Endodermal cell (in vitro differentiated cells): ENCODE measurements around the gene TINCR. TPM values are rescaled to one million over a fixed set of nuclear protein-coding genes. Genes with fewer than 3 reads are reported as not detected.

Source experiments
- DNase-seq: peaks from one replicate; pipeline ENCODE4 v3.0.0-alpha.2; 2017
- H3K27ac ChIP-seq: 2 replicates; pipeline ENCODE4 v1.5.1; 2013; ENCODE audit warnings: mild to moderate bottlenecking, low read depth, low read length, moderate library complexity
- H3K27me3 ChIP-seq: 2 replicates; pipeline ENCODE4 v1.6.1; 2013; ENCODE audit warnings: mild to moderate bottlenecking, low read length, moderate library complexity; ENCODE audit not compliant: insufficient read depth, control insufficient read depth, poor library complexity, severe bottlenecking
- H3K36me3 ChIP-seq: 2 replicates; pipeline ENCODE4 v1.7.0; 2013; ENCODE audit warnings: mild to moderate bottlenecking, low read length, moderate library complexity; ENCODE audit not compliant: control insufficient read depth, insufficient read depth
- H3K4me1 ChIP-seq: one replicate; pipeline ENCODE4 v1.7.0; 2013; ENCODE audit warnings: low read length; ENCODE audit not compliant: control insufficient read depth, insufficient read depth
- H3K4me3 ChIP-seq: 2 replicates; pipeline ENCODE4 v1.5.1; 2013; ENCODE audit warnings: mild to moderate bottlenecking, low read length, moderate library complexity
- H3K9ac ChIP-seq: 2 replicates; pipeline ENCODE4 v1.6.1; 2013; ENCODE audit warnings: mild to moderate bottlenecking, low read length, moderate library complexity; ENCODE audit not compliant: poor library complexity, severe bottlenecking; ENCODE audit errors: extremely low read depth
- H3K9me3 ChIP-seq: 2 replicates; pipeline ENCODE4 v1.6.1; 2013; ENCODE audit warnings: mild to moderate bottlenecking, low read length, moderate library complexity; ENCODE audit not compliant: control insufficient read depth
- H3K27ac Mint-ChIP-seq: 2 replicates; pipeline ENCODE4 v1.8.0; 2020; ENCODE audit warnings: mixed read lengths
- H3K27me3 Mint-ChIP-seq: 2 replicates; pipeline ENCODE4 v1.8.0; 2021; ENCODE audit warnings: mild to moderate bottlenecking, mixed read lengths; ENCODE audit not compliant: insufficient read depth
- H3K36me3 Mint-ChIP-seq: 2 replicates; pipeline ENCODE4 v1.8.0; 2020; ENCODE audit warnings: low read depth, mixed read lengths
- H3K4me1 Mint-ChIP-seq: 2 replicates; pipeline ENCODE4 v1.8.0; 2020; ENCODE audit warnings: mixed read lengths
- H3K4me3 Mint-ChIP-seq: 2 replicates; pipeline ENCODE4 v1.8.0; 2020; ENCODE audit warnings: mild to moderate bottlenecking, moderate library complexity, mixed read lengths
- H3K9me3 Mint-ChIP-seq: 2 replicates; pipeline ENCODE4 v1.8.0; 2020; ENCODE audit warnings: mild to moderate bottlenecking, mixed read lengths
- WGBS, 2 experiments: methylation state at CpG; one replicate each; pipeline versions ENCODE4 v1.1.5 to v1.1.7; 2013; ENCODE audit warnings: missing lambda C conversion rate in 2 of 2, mixed read lengths in 1 of 2; ENCODE audit not compliant: insufficient coverage in 1 of 2, insufficient read length in 1 of 2; 5-methylcytosine and 5-hydroxymethylcytosine counted together
- total RNA-seq, 2 donors: library from RNA; stranded (reverse); fragmentation: NEBNext Ultra II Directional in 1 of 2; extraction: Animal tissue kit (Norgen Biotek cat#: 25700) in 1 of 2; gene quantifications; 2 replicates in 1 of 2; 3 replicates in 1 of 2; pipeline ENCODE4 v1.2.1, GENCODE V29; 2021
- TF ChIP-seq, protein P1 (sequence below): fragments of 200-600 bp; sonication (generic); conservative IDR thresholded peaks from 2 replicates; pipeline ENCODE4 v1.5.0; 2021; ENCODE audit warnings: antibody characterized with exemption, mild to moderate bottlenecking

The TINCR gene
- total RNA-seq, 2 donors from 2014 or later = 0.53 to 1.2 TPM

DNA sequence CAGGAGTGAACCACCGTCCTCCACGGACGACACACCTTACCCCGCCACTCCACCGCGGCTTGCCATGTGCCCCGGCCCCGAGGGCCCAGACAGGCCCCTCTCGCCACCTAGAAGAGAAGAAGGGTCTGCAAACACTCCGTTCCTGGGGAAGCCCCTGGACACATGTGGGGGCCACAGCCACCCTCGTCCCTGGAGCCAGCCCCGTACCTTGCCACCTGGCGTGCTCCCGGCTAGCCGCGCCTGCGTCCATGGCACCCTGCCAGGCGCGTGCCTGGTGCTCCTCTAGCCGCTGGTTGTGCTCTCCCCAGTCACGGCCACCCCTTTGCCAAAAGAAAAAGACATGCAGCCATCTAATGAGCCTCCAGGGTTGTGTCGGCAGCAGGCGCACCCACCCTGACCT, 19.9 kb upstream of the TINCR start:
- Histone ChIP-seq H3K4me3 (no peak overlapping the region), H3K4me1 (peaks cover 13% of the 10 kb centered on the region), H3K27me3 (no peaks in the 10 kb centered on the region), H3K9ac (no peak overlapping the region), H3K9me3 (no peaks in the 10 kb centered on the region), H3K36me3 (peaks cover 48% of the 10 kb centered on the region), H3K27ac (no peak overlapping the region)
- no peak overlapping the region for H3K27ac Mint-ChIP-seq
- DNase-seq = no peak
- WGBS, 2 experiments = 96 to 97% methylated on average over 13 to 23 of the region's 23 CpGs
- TF ChIP-seq, protein P1, sequence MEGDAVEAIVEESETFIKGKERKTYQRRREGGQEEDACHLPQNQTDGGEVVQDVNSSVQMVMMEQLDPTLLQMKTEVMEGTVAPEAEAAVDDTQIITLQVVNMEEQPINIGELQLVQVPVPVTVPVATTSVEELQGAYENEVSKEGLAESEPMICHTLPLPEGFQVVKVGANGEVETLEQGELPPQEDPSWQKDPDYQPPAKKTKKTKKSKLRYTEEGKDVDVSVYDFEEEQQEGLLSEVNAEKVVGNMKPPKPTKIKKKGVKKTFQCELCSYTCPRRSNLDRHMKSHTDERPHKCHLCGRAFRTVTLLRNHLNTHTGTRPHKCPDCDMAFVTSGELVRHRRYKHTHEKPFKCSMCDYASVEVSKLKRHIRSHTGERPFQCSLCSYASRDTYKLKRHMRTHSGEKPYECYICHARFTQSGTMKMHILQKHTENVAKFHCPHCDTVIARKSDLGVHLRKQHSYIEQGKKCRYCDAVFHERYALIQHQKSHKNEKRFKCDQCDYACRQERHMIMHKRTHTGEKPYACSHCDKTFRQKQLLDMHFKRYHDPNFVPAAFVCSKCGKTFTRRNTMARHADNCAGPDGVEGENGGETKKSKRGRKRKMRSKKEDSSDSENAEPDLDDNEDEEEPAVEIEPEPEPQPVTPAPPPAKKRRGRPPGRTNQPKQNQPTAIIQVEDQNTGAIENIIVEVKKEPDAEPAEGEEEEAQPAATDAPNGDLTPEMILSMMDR = no peak
- H3K27me3 Mint-ChIP-seq = no peaks in the 10 kb centered on the region
- no peak overlapping the region for H3K4me3 Mint-ChIP-seq
- peaks cover 26% of the 10 kb centered on the region for H3K4me1 Mint-ChIP-seq
- no peaks in the 10 kb centered on the region for H3K9me3 Mint-ChIP-seq
- H3K36me3 Mint-ChIP-seq = peaks cover 51% of the 10 kb centered on the region

DNA sequence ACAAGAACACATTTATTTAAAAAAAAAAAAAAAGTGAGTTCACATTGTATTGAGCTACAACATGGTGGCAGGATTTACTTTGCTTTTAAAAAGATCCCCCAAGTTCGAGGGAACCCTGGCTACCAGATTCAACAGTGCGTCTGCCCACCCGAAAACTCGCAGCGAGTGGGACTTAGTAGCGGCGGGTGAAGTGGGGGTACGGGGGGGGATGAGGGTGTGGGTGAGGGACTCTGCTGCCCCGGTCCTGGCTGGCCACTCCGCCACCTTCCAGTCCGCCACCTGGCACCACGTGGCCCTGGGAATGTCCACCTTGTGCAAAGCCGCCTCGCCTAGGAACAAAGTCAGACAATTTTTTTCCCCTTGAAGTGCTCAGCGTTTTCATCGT, 19.3 kb upstream of the TINCR start:
- no peak overlapping the region for H3K4me3 ChIP-seq
- H3K9ac ChIP-seq = no peak overlapping the region
- H3K27me3 ChIP-seq = no peaks in the 10 kb centered on the region
- peaks cover 42% of the 10 kb centered on the region for H3K36me3 ChIP-seq
- Mint-ChIP-seq H3K9me3 (no peaks in the 10 kb centered on the region), H3K36me3 (peaks cover 45% of the 10 kb centered on the region), H3K4me3 (no peak overlapping the region), H3K27me3 (no peaks in the 10 kb centered on the region), H3K27ac (no peak overlapping the region), H3K4me1 (peaks cover 27% of the 10 kb centered on the region)
- TF ChIP-seq, protein P1 = no peak
- H3K9me3 ChIP-seq = no peaks in the 10 kb centered on the region
- WGBS, 2 experiments = 94 to 96% methylated on average over 14 to 15 of the region's 16 CpGs
- H3K4me1 ChIP-seq = peaks cover 13% of the 10 kb centered on the region
- DNase-seq = no peak
- no peak overlapping the region for H3K27ac ChIP-seq

DNA sequence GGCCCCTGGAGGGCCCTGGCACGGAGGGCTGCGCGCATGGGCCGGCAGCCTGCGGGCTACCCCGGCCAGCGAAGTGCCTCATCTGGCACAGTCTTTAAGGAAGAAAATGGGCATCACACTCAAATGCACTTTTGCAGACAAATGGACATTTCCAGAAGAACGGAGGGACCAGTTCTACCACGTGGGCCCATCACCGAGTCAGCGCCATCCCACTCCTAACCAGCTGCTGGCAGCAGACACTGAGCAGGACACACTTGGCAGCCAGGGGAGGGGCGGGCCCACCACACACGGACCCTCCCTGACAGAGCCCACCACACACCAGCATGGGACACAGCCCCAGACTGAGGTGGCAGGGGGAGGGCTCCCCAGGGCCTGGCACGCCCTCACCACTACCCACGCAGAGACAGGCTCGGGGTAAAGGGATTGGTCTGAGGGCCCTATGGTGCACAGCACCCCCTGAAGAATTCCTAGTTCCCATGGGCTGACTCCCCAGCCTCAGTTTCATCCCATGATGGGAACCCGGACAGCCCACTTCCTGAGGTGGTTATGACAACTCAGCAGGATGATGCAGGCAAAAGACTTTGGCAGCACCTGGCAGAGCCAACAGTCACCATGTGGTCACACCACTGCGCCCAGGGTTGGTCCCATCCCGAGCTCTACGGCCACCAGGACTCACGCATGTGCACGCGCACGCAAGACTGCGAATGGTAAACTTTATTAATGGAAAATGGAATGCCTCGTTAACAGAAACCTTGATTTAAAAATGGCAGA, 18.7 kb upstream of the TINCR start:
- no peak for DNase-seq

More for the DNA sequence above, 18.7 kb upstream of the TINCR start:
- H3K27ac ChIP-seq = peak overlapping the region; percentile 86
- TF ChIP-seq, protein P1 = no peak
- H3K4me1 ChIP-seq = peaks cover 13% of the 10 kb centered on the region
- Mint-ChIP-seq H3K9me3 (no peaks in the 10 kb centered on the region), H3K27me3 (no peaks in the 10 kb centered on the region), H3K36me3 (peaks cover 39% of the 10 kb centered on the region), H3K4me3 (no peak overlapping the region), H3K4me1 (peaks cover 28% of the 10 kb centered on the region), H3K27ac (no peak overlapping the region)
- no peaks in the 10 kb centered on the region for H3K9me3 ChIP-seq
- 87 to 92% methylated on average over 9 to 26 of the region's 26 CpGs for WGBS, 2 experiments
- no peak overlapping the region for H3K4me3 ChIP-seq
- peaks cover 38% of the 10 kb centered on the region for H3K36me3 ChIP-seq
- H3K27me3 ChIP-seq = no peaks in the 10 kb centered on the region
- no peak overlapping the region for H3K9ac ChIP-seq
